Islet of Langerhans (tissue), 1 donor: ENCODE measurements around the gene VPS45.
"Not testable (repeated sequence)": the region's sequence is repeated elsewhere in the genome, so short reads cannot be mapped to it uniquely, and the experiment has no call there.

Experiments
- FAIRE-seq: peaks from one replicate; lab custom pipeline; 2011; peaks lifted over from hg19 to GRCh38; lab: Jason Lieb, UNC

Gene VPS45, protein sequence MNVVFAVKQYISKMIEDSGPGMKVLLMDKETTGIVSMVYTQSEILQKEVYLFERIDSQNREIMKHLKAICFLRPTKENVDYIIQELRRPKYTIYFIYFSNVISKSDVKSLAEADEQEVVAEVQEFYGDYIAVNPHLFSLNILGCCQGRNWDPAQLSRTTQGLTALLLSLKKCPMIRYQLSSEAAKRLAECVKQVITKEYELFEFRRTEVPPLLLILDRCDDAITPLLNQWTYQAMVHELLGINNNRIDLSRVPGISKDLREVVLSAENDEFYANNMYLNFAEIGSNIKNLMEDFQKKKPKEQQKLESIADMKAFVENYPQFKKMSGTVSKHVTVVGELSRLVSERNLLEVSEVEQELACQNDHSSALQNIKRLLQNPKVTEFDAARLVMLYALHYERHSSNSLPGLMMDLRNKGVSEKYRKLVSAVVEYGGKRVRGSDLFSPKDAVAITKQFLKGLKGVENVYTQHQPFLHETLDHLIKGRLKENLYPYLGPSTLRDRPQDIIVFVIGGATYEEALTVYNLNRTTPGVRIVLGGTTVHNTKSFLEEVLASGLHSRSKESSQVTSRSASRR

DNA sequence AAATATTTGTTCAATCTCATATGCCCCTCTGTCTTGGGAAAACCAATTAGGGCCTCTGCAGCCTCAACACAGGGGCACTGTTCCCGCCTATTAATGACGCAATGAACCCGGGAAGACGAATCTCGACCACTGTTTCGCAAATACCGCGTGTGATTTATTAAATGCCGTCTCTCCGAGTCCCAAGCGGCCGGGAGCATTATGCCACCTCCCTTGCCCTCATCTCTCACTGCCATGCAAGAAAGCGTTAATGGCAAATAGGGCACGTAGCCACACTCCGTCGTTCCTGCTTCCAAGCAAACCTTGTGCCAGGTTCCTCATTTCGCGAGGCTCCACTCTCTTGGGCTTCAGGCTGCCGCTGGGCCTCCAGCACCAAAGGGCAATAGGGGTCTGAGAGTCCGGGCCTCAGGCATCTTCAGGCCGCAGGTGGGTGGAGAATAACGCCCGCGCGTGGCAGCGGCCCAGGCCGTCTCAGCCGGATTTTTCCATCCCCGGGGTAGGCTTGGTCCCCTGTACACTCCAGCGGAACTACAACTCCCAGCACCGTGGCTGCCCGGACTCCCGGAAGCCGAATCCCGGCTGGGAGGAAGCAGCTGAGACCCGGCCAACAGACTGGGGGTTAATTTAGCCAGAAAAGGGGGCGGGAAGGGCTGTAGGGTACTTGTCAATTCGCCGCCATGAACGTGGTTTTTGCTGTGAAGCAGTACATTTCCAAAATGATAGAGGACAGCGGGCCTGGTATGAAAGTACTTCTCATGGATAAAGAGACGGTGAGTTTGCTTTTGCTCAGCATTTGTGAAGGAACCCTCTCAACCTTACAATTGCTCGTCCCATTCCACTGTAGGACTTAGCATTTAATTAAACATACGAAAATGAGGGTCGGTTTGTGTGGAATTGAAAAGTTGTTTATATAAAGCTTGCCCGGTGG is at the start of gene VPS45:
Gene VPS45 (plus strand): TSS at position 593 of the 925 bp plus-strand sequence. CDS start 82 bp downstream, at position 675.
- no peak for FAIRE-seq

DNA sequence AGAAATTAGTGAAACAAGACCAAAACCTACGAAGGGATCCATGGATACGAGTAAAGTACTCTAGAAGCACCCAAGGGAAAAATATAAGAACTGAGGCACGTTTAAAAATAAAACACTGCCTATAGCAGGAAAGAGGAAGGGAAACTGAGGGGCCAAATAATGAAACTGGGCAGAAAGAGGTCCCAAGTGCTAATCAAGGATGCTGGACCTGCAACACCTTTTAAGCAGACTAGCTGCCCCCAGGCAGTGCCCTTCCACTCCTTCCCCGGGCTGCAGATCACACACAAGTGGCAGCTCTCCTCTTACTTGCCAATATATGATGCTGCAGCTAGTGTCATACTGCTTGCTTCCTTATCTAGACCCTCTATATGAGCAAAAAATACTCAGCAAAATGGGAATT is 49.4 kb upstream of the VPS45 start:
- no peak for FAIRE-seq

DNA sequence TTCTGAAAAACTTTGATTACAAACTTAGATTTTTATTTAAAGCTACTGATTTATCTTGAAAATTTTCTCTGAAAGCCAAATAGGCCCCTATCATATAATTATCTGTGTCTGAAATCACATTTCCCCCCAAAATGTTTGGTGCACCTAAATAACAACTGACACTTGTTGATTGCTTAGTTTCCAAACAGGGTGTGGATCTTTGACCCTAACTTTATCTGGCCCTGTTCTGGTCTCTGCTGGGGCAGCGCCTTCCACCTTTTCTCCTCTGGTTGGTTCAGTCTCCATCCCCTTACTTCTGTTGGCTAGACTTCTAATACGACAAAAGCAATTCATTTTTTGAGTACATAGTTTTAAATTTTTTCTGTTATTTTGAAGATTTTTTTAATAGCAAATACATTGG is 46.9 kb upstream of the VPS45 start:
- no peak for FAIRE-seq

DNA sequence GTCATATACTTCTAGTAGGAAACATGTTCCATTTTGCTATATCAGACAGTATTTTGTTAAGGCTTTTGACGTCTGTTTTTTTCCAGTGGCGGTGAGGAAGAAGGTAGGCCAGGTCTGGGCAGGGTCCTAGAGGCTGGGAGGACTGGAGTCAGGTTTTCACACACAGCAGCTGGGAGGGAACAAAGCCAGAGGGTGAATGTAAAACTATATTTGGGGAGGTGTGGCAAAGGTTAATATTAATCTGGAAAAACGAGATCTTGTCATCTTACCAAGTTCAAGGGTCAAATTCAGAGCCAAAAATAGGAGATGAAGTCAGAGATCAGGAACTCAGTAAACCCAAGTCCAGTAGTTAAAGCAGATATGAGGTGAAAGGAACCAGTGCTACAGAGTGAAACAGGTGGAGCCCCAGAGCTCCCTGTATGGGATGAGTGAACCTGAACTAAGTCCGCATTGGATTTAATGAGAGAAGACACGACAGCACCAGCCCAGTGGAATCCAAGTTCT is 46.3 kb upstream of the VPS45 start:
- no peak for FAIRE-seq

DNA sequence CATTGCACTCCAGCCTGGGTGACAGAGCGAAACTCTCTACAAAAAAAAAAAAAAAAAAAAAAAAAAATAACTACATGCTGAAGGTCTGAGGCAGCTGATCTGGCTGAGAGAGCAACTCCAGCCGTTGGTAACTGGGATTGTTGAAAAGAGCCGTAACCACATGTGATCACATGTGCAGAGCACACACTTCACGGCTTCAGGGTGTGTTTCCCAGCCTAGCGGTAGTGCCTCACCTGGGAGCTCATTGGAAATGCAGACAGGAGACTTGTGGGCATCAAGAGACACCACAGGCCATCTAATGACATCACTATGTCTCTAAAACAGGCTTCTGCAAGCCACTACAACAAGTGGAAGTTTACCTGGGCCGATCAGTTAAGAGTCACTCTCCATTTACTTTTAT is 45.2 kb upstream of the VPS45 start:
- FAIRE-seq, result no peak

DNA sequence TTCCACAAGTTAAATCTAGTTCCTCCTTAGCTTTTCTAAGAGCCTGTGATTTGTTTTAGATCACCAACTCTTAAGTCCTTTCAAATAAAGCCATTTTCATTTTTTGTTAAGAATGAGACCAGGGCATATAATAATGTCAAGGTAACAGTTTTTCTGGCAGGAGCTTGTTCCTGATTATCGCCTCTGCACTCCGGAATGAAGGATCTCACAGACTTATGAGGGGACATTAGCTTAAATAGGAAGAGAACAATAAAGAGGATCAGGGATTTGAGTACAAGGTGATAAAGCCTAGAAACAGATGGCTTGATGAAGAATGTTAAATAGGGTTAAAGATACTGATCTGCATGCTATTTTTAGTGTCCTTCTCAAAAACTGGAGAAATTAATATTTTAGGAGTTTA is 43.4 kb upstream of the VPS45 start:
- FAIRE-seq, result no peak

DNA sequence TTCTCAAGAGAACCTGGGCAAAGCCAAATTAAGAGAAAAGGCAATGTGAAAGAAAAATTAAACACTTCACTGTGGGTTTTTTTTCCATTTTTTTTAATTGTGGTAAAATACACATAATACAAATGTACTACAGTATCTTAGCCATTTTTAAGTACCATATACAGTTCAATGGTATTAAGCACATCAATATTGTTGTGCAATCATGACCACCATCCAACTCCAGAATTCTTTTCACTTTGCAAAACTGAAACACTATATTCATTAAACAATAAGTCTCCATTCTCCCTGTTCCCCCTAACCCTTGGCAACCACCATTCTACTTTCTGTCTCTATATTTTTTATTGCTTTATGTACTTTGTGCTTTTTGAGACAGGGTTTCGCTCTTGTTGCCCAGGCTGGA is 39.3 kb upstream of the VPS45 start:
- no peak for FAIRE-seq

DNA sequence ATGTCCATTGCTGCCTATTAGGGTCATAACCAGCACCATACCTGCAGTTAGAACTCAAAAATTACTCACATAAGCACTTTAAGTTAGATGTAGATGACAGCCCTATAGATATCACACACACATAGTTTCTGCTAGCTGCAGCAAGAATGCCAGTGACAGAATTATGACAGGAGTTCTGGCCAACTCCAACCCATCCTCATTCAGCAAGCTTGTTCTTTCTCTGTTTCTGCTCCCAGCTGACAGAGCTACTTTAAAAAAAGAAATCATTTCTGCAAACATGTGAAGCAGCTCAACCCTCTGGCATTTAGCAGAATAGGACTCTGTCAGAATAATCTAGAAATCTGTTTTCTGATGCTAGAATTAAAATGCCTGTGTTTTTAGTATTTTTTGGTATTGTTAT is 33.2 kb upstream of the VPS45 start:
- no peak for FAIRE-seq

DNA sequence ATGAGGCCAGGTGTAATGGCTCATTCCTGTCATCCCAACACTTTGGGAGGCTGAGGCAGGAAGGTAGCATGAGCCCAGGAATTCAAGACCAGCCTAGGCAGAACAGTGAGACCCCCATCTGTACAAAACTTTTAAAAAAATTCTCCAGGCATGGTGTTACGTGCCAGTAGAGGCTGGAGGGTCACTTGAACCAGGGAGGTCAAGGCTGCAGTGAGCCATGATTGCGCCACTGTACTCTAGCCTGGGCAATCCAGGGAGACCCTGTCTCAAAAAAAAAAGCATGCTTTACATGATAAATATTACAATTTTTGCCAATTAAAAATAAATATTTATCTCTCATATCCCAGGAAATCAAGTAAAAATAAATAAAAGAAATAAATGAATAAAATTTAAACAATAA is 17.6 kb upstream of the VPS45 start:
- FAIRE-seq, result no peak

DNA sequence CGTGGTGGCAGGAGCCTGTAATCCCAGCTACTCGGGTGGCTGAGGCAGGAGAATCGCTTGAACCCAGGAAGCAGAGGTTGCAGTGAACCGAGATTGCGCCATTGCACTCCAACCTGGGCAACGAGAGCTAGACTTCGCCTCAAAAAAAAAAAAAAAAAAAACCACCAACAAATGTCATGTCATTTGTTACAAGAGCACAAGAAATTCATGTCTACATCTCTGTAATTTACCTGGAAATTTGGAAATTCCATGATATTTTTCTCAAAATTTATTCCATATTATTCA is 16.5 kb upstream of the VPS45 start:
- no peak for FAIRE-seq

DNA sequence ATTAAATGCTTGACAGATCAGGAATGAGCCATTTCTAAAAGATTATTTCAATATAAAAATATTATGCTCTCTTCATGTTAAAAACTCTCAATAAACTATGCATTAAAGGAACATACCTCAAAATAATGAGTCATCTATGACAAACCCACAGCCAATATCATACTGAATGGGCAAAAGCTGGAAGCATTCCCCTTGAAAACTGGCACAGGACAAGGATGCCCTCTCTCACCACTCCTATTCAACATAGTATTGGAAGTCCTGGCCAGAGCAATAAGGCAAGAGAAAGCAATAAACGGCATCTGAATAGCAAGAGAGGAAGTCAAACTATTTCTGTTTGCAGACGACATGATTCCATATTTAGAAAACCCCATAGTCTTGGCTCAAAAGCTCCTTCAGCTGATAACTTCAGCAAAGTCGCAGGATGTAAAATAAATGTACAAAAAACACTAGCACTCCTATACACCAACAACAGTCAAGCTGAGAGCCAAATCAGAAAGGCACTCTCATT is 15.6 kb upstream of the VPS45 start:
- not testable (repeated sequence) for FAIRE-seq

DNA sequence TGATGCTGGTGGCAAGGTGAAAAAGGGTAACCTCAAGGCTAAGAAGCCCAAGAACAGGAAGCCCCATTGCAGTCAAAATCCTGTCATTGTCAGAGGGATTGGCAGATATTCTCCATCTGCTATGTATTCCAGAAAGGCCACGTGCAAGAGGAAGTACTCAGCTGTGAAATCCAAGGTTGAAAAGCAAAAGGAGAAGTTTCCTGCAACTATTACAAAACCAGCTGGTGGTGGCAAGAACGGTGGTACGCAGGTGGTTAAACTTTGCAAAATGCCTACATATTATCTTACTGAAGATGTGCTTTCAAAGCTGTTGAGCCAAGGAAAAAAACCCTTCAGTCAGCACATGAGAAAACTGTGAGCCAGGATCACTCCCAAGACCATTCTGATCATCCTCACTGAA is 13.7 kb upstream of the VPS45 start:
- FAIRE-seq, result no peak

DNA sequence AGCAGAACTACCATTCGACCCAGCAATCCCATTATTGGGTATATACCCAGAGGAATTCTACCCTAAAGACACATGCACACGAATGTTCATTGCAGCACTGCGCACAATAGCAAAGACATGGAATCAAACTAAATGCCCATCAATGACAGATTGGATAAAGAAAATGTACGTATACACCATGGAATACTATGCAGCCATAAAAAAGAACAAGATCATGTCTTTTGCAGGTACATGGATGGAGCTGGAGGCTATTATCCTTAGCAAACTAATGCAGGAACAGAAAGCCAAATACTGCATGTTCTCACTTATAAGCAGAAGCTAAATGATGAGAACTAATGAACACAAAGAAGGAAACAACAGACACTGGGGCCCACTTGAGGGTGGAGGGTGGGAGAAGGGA is 12.1 kb upstream of the VPS45 start:
- FAIRE-seq, result not testable (repeated sequence)

DNA sequence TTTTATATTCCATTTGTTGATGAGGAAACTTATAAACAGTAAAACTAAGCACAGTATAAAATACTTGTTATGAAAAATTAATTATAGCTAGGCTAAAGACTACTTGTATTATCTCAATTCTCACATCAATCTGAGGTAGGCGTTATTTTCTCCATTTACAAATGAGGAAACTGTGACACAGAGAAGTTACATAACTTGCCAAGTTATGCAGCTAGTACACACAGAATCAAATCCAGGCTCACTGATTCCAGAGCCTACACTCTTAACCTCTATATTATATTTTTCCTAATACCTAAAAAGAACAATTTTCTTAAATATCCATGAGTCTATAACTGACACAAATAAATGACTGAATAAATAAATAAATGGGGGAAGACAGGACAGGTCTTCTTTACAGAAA is 11.2 kb upstream of the VPS45 start:
- no peak for FAIRE-seq

DNA sequence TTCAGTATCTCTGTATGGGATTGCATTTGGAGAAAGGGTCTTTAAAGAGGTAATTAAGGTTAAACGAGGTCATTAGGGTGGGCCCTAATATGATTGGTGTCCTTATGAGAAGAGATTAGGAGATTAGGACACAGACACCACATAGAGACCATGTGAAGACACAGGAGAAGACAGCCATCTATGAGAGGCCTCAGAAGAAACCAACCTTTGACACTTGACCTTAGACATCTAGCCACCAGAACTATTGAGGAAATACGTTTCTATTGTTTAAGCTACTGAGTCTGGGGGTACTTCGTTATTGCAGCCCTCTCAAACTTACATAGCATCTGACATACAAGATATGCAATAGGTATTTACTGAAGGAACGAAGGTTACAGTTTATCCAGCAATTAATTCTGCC is 7.3 kb upstream of the VPS45 start:
- no peak for FAIRE-seq

DNA sequence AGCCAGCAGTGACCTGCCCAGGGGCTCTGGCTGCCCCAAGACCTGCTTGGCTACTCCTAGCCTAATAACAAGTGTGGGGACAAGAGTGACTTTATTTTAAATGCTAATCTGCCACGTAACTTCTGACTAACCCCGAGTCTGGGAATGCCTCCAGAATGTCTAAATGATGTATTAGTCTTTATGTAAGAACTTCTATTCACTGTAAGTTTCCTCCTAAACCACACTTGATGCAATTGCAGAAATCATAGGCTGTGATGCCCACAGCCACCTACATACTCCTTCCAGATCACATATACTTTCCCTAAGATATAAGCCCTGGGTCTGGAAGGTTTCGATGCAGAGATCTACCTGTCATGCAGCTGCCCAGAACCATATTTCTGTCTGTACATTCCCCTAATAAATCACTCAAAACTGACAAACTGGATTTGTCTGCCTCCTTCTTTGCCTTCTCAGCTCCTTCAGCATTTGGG is 5.9 kb upstream of the VPS45 start:
- FAIRE-seq, result no peak

DNA sequence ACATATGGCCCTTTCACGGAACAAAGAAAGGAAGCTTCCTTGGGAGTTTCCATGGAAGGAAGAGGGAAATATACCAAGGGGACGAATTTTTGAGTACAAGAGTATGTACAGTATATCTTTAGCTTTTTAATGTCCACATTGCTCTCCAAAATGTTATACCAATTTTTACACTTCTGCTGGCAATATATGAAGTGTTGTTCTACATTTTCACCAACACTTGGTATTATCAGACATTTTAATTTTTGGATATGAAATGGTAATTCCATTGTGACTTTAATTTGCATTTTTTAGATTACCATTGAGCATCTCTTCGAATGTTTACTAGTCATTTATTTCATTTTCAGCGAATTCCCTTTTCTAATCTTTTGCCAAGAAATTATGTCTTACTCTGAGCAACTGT is 5.5 kb upstream of the VPS45 start:
- no peak for FAIRE-seq

DNA sequence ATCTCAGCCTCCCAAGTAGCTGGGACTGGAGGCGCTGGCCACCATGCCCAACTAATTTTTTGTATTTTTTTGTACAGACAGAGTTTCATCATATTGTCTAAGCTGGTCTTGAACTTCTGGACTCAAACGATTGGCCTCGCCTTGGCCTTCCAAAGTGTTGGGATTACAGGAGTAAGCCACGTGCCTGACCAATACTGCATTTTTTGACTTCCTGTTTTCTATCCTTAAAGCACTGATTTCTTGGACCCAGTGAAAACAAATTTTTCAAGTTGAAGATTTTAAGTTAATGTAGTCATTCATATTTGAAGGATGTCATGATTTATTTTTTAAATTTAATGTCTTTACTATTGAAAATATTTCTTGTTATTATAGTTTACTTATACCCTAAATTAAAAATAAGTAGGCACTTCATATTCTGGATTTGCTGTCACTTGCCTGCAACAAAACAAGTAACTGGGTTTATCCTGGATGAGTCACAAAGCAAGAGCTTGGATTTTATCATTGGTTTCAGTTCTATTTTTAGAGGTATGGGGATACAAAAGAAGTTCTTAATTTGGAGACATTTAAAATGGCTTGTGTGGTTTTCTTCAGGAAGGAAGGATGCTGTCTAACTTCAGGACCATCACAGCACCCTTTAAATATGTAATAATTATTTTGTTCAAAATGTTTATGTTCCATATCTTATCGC is 2.2 kb upstream of the VPS45 start:
- FAIRE-seq, result no peak

DNA sequence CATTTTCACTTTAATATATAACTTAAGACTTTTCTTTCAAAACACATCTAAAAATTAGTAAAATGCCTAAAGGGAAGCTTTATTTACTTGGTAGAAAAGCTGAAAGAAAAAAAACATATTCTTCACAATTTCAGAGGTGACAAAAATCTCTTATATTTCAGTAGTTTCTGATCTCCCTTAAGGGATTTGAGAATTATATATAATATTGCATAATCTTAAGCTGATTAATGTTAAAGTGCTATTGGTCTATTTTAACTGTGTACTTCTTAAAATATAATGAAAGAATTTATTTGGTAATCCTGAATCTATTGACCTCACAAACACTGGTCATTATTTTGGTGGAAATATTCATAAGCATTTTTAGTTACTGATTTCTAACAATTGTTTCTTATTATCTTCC is 1.2 kb upstream of the VPS45 start:
- no peak for FAIRE-seq

DNA sequence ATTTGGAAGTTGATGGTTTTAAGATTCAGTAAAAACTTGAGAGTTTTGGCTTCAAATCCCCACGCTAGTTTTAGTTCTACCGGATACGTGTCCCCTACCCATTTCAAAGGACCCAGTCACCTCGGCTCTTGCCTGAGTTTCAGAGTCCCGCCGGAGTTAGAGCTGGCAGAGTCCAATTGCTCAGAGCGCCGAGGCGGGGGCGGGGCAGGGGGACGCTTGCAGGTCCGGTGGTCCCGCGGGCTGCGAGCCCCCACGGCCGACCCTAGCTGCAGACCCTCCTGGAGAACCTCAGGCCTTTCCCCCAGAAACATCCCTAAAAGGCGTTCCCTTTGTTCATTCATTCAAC is 765 bp upstream of the VPS45 start:
- FAIRE-seq, result no peak

DNA sequence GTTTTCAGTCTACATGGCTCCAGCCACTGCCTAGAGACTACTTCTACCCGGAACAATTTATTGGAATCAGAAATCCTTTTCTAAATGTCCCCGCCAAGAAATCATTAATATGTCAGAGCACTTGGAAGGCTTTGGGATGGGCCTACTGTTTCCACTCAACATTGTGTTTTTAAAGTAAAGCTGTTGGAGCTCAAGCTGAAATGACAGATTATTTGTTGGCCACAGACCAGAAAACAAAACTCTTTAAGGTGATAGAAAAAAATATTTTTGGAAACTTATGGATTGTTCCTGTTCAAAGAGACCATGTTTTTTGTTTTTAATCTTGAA is 496 bp downstream of the VPS45 start:
- no peak for FAIRE-seq

DNA sequence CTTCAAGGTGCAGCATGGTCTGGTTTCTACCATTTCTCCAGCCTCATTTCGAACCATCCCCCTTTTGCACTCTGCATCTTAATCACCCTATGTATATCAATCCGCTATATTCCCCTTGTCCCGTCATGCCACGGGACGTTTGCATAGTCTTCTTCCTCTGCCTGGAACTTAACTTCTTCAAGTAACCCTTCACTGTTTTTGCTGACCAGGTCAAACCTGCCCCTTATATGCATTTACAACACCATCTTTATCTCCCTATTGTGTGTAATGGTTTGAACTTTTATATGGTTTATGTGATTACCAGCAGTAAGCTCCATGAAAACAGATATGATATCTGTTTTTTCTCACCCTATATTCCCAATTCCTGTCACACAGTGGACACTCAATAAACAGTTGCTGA is 2.3 kb downstream of the VPS45 start:
- FAIRE-seq, result no peak

DNA sequence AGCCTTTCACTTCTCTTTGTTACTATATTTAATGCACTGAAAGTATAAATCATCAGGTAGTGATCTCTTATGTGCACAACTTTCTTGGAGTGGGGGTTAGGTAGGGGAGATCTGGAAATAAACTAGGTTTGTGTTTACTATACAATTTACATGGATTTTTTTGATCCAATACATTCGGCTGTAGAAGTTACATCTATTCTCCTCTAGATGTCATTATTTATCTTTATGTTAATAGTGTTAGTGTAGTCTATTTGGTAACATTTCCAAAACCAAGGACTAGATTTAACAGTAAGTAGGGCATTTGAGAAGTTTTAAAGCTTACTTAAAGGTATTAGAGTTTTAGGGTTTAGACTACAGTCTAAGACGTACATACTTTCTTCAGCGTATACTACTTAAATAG is 5.4 kb downstream of the VPS45 start:
- no peak for FAIRE-seq
